Activated T-cell treated with anti-CD3 and anti-CD28 coated beads for 48 hours (primary cell): ENCODE data around the gene KLF13.

Source experiments
- DNase-seq: peaks from one replicate; pipeline ENCODE4 v3.0.0-alpha.2; 2020; ENCODE audit warnings: low read depth

Gene KLF13

DNA sequence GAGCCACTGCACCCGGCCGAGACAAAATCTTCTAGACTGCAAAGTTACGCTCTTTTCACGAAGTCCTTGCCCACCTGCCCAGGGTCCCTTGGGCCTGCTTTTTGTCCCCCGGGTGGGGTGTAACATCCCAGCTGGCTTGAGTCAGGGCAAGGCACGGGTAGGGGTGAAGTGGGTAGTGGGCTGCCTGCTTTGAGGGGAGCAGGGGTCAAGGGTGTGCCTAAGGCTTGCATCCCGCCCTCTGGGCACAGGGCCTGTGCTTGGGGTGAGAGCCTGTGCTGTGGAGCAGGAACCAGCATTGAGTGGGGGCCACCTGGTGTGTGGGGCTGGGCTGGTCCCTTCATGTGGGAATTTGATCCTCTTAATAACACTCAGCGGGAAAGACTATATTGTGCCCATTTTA, 74.6 kb downstream of the KLF13 start:
- no peak for DNase-seq

- no peak for DNase-seq
These were observed 75.4 kb downstream of the KLF13 start for GRCh38 chr15:31402003-31402402.

GRCh38 chr15:31402511-31403056, 75.9 kb downstream of the KLF13 start:
- no peak for DNase-seq

DNA sequence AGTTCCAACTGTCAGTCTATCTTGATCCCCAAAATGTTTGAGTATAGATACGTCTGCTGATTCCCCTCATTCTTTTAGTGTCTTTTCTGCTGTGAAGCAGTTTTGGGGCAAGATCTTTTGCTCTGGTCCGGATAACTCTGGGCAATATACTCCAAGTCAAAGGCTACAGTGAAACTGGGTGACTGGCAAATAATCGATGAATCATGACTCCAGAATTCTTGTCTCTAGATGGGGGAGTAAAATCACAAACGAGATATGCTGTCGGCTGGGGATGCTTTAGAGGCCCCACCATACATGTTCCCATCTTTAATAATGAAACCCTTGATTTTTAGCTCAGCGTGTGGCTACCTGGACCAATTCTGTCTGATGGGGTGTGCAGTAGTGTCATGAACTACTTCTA, 76.5 kb downstream of the KLF13 start:
- DNase-seq, result no peak

DNA sequence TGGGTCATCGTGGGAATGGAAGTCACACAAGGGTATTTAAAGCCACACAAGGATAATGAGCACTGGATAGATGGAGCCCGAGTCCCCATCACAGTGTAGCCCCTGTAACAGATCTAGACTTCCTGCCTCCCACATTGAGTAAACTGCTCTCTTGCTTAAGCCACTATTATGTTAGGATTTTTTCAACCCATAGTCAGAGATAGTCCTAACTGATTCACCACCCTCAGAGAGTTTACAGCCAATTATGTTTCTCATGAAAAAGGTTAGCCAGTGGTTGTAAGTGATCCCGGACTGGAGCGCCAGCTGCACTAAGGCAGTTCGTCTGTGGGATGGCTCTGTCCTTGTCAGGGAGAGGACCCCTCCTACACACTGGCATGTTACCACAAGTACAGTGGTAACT, 77.0 kb downstream of the KLF13 start:
- DNase-seq, result no peak

DNA sequence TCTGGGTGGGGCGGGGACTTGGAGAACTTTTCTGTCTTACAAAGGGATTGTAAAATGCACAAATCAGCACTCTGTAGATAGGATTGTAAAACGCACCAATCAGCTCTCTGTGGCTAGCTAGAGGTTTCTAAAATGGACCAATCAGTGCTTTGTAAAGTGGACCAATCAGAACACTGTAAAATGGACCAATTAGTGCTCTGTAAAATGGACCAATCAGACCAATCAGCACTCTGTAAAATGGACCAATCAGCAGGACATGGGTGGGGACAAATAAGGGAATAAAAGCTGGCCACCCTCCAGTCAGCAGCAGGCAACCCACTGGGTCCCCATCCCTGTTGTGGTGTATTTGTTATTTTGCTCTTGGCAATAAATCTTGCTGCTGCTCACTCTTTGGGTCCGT, 77.7 kb downstream of the KLF13 start:
- DNase-seq, result no peak

DNA sequence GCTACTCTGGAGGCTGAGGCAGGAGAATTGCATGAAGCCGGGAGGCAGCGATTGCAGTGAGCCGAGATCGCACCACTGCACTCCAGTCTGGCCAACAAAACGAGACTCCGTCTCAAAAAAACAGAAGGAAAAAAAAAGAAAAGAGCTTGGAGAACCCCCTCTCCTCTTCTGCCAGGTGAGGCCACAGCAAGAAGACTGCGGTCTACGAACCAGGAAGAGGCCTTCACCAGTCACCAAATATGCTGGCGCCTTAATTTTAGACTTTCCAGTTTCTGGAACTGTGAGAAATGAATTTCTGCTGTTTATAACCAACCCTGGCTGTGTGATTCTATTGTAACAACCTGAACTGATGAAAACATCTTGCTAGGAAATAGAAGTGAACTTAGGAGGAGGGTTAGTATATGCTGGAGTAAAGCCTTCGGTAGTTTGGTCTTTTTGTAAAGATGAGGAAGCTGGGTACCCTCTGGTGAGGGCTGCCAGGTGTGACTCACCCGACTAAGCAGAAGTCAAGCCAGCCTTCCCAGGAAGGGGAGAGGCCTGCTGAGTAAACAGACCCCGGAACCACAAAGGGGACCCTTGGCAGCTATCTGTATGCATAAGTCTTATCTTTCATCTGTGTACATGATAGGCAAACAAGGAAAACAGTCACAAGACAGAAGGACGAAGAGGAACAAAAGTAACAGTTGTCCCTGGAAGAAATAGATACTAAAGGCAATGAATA, 78.7 kb downstream of the KLF13 start:
- no peak for DNase-seq

- DNase-seq, result no peak
These were observed 80.7 kb downstream of the KLF13 start for GRCh38 chr15:31407376-31407775.

DNA sequence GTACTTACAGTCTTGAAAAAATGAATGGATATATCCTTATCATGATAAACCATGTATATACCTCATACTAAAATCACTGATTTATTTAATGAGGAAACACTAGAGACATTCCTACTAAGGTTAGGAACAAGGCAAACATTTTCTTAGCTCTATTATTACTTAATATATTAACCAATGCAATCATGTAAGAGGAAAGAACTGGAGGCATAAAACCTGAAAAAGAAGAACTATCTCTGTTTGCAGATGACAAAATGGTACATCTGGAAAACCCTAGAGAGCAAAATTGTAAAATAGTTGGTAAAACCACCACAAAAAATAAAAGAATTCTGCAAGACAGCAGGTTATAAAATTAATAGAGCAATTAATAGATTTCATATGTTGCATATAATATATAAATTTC, 81.2 kb downstream of the KLF13 start:
- DNase-seq, result no peak

DNA sequence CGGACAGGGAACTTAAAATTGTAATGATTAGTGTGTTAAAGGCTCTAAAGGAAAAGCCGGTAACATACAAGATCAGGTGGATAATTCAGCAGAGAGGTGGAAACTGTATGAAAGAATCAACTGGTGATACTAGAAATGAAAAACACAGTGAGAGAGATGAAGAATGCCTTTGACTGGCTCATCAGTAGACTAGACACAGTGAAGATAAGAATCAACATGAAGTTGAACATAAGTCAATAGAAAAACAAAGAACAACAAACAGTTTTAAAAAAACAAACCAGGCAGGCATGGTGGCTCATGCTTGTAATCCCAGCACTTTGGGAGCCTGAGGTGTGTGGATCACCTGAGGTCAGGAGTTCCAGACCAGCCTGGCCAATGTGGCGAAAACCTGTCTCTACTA, 82.1 kb downstream of the KLF13 start:
- no peak for DNase-seq

- DNase-seq, result no peak
These were observed 82.5 kb downstream of the KLF13 start for GRCh38 chr15:31409171-31409570.

GRCh38 chr15:31412824-31413223, 86.2 kb downstream of the KLF13 start:
- DNase-seq, result no peak

DNA sequence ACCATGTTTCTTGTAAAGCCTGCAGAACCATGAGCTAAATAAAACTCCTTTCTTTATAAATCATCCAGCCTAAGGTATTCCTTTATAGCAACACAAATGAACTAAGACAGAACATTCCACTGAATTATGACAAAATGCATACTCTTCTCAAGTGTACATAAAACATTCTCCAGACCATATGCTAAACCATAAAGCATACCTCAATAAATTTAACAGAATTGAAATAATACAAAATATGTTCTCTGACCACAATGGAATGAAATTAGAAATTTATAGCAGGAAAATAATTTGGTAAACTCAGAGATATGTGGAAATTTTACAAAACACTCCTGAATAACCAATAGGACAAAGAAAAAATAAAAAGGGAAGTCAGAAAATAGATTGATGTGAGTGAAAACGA, 88.6 kb downstream of the KLF13 start:
- DNase-seq, result no peak

GRCh38 chr15:31419820-31420219, 93.2 kb downstream of the KLF13 start:
- no peak for DNase-seq

- no peak for DNase-seq
These were observed 100.8 kb downstream of the KLF13 start for GRCh38 chr15:31427411-31427810.
